HCT116 (cell line): ENCODE data around the gene CXCL9. TPM values are rescaled to one million over a fixed set of nuclear protein-coding genes. Genes with fewer than 3 reads are reported as not detected.

Source experiments
- ATAC-seq: fragments of 200-7000 bp; cut with Tn5 transposase; 2 replicates; pipeline ENCODE4 v1.9.1; 2020; ENCODE audit warnings: mild to moderate bottlenecking, moderate library complexity
- BruUV-seq: library from RNA; stranded (reverse); fragments of 400-500 nt; replicated peaks from 2 replicates; lab custom pipeline; 2021; lab: Mats Ljungman, UMichigan
- CTCF ChIA-PET: fragments of 300-600 bp; sonication (Branson Sonifier 250); formaldehyde crosslinking; loops from one replicate; lab custom pipeline; 2021; ENCODE audit warnings: antibody characterized with exemption; lab: Charles Lee
- POLR2A ChIA-PET: fragments of 300-600, 350-600 bp; sonication (Branson Sonifier 250); formaldehyde crosslinking; loops from one replicate; lab custom pipeline; 2021; ENCODE audit warnings: antibody characterized with exemption; lab: Charles Lee
- RAD21 ChIA-PET, 2 experiments: fragments of 300-600 bp; sonication (Branson Sonifier 250); formaldehyde crosslinking; loops; one replicate each; lab custom pipeline; 2023; ENCODE audit warnings: low total read pairs in 2 of 2; ENCODE audit not compliant: uncharacterized antibody in 2 of 2, unreplicated experiment in 2 of 2, low non-redundant PET in 1 of 2; lab: Charles Lee
- DNase-seq: peaks from one replicate; pipeline ENCODE4 v3.0.0-alpha.2; 2010; ENCODE audit warnings: low read depth, low spot score
- H2AFZ ChIP-seq: fragments of 200-600 bp; shearing (Covaris generic), sonication (generic); 2 replicates; pipeline ENCODE4 v1.6.1; 2017; ENCODE audit warnings: low read depth, mixed run types, mixed read lengths, antibody characterized with exemption, low read length; ENCODE audit not compliant: poor library complexity, severe bottlenecking
- H3K27ac ChIP-seq: 2 replicates; pipeline ENCODE4 v1.5.1; 2012; ENCODE audit warnings: low read depth, low read length
- H3K27me3 ChIP-seq: fragments of 200-600 bp; sonication (generic); 2 replicates; pipeline ENCODE4 v1.6.1; 2016; ENCODE audit warnings: mixed run types, low read length, mixed read lengths; ENCODE audit not compliant: insufficient read depth
- H3K36me3 ChIP-seq, 2 experiments: fragments of 200-500 bp in 1 of 2; fragments of 200-600 bp in 1 of 2; sonication (Bioruptor generic) in 1 of 2; sonication (generic) in 1 of 2; 2 replicates each; pipeline versions ENCODE4 v1.5.1 to v1.6.1; 2014 to 2016; ENCODE audit warnings: low read length in 2 of 2, inconsistent platforms in 1 of 2, mixed read lengths in 1 of 2, mixed run types in 1 of 2; ENCODE audit not compliant: insufficient read depth in 2 of 2, control insufficient read depth in 1 of 2
- H3K4me1 ChIP-seq, 2 experiments: fragments of 200-600 bp in 1 of 2; sonication (generic) in 1 of 2; 2 replicates each; pipeline versions ENCODE4 v1.5.1 to v1.6.1; 2012 to 2017; ENCODE audit warnings: low read length in 2 of 2, inconsistent platforms in 1 of 2, mild to moderate bottlenecking in 1 of 2, mixed read lengths in 1 of 2, mixed run types in 1 of 2, moderate library complexity in 1 of 2; ENCODE audit not compliant: insufficient read depth in 2 of 2, control insufficient read depth in 1 of 2
- H3K4me2 ChIP-seq: fragments of 200-600 bp; sonication (generic); 2 replicates; pipeline ENCODE4 v1.6.1; 2017; ENCODE audit warnings: mixed run types, low read length, mixed read lengths
- H3K4me3 ChIP-seq, 2 experiments: fragments of 200-600 bp in 1 of 2; sonication (generic) in 1 of 2; replicated peaks in 1 of 2; 2 replicates each; pipeline ENCODE4 v1.5.1; 2011 to 2016; ENCODE audit warnings: low read length in 2 of 2, control low read depth in 1 of 2, low read depth in 1 of 2, mild to moderate bottlenecking in 1 of 2, mixed read lengths in 1 of 2, mixed run types in 1 of 2
- H3K79me2 ChIP-seq: fragments of 200-600 bp; sonication (generic); 2 replicates; pipeline ENCODE4 v1.6.1; 2017; ENCODE audit warnings: mild to moderate bottlenecking, mixed run types, low read length, moderate library complexity, mixed read lengths; ENCODE audit not compliant: insufficient read depth
- H3K9ac ChIP-seq: fragments of 200-600 bp; sonication (generic); 2 replicates; pipeline ENCODE4 v1.6.1; 2016; ENCODE audit warnings: low read length, mixed read lengths
- H3K9me2 ChIP-seq: fragments of 200-600 bp; sonication (generic), shearing (Covaris generic); 2 replicates; pipeline ENCODE4 v1.6.1; 2017; ENCODE audit warnings: mixed run types, mild to moderate bottlenecking, moderate library complexity; ENCODE audit not compliant: insufficient read depth
- H3K9me3 ChIP-seq, 2 experiments: fragments of 200-500 bp in 1 of 2; fragments of 200-600 bp in 1 of 2; sonication (Bioruptor generic) in 1 of 2; sonication (generic) in 1 of 2; 2 replicates each; pipeline ENCODE4 v1.6.1; 2014 to 2017; ENCODE audit warnings: low read length in 2 of 2, mixed read lengths in 2 of 2, inconsistent platforms in 1 of 2, low read depth in 1 of 2, mild to moderate bottlenecking in 1 of 2, mixed run types in 1 of 2, moderate library complexity in 1 of 2; ENCODE audit not compliant: control insufficient read depth in 1 of 2, insufficient read depth in 1 of 2
- H4K20me1 ChIP-seq: fragments of 200-600 bp; sonication (generic), shearing (Covaris generic); 2 replicates; pipeline ENCODE4 v1.6.1; 2017; ENCODE audit warnings: mixed run types, mild to moderate bottlenecking, moderate library complexity; ENCODE audit not compliant: insufficient read depth
- CBX3 ChIP-seq: IDR thresholded peaks from 2 replicates; pipeline ENCODE4 v1.6.1; 2012; ENCODE audit warnings: low read depth
- ELF1 ChIP-seq: IDR thresholded peaks from 2 replicates; pipeline ENCODE4 v1.6.1; 2012; ENCODE audit warnings: low read depth, borderline replicate concordance
- EZH2 ChIP-seq: fragments of 200-600 bp; sonication (generic); IDR thresholded peaks from 2 replicates; pipeline ENCODE4 v1.6.1; 2017; ENCODE audit warnings: antibody characterized with exemption, mixed run types
- EZH2phosphoT487 ChIP-seq: fragments of 200-600 bp; IDR thresholded peaks from 2 replicates; pipeline ENCODE4 v1.6.1; 2018; ENCODE audit warnings: antibody characterized with exemption, borderline replicate concordance
- FOSL1 ChIP-seq: IDR thresholded peaks from 2 replicates; pipeline ENCODE4 v1.6.1; 2012; ENCODE audit warnings: low read depth
- JUND ChIP-seq: IDR thresholded peaks from 2 replicates; pipeline ENCODE4 v1.6.1; 2012
- POLR2A ChIP-seq: IDR thresholded peaks from 2 replicates; pipeline ENCODE4 v1.7.0; 2011; ENCODE audit warnings: borderline replicate concordance; ENCODE audit not compliant: insufficient read depth, insufficient read length; ENCODE audit errors: extremely low read depth
- RAD21 ChIP-seq: IDR thresholded peaks from 2 replicates; pipeline ENCODE4 v1.6.1; 2012; ENCODE audit warnings: low read depth, mild to moderate bottlenecking
- SIN3A ChIP-seq: IDR thresholded peaks from 2 replicates; pipeline ENCODE4 v1.6.1; 2012; ENCODE audit warnings: low read depth
- SP1 ChIP-seq: IDR thresholded peaks from 2 replicates; pipeline ENCODE4 v1.6.1; 2012; ENCODE audit warnings: low read depth
- SRF ChIP-seq: IDR thresholded peaks from 2 replicates; pipeline ENCODE4 v1.6.1; 2012; ENCODE audit warnings: low read depth
- YY1 ChIP-seq: IDR thresholded peaks from 2 replicates; pipeline ENCODE4 v1.6.1; 2011; ENCODE audit warnings: low read length, low read depth, moderate library complexity, mild to moderate bottlenecking; ENCODE audit not compliant: insufficient replicate concordance; ENCODE audit errors: extremely low read depth
- ZNF274 ChIP-seq: fragments of 200-500 bp; sonication (Bioruptor generic); IDR thresholded peaks from 2 replicates; pipeline ENCODE4 v1.6.1; 2014; ENCODE audit warnings: mild to moderate bottlenecking, low read depth, low read length, inconsistent platforms
- intact Hi-C: fragments of 100-400 bp; cut with micrococcal nuclease; formaldehyde crosslinking; loops from 2 replicates; pipeline ENCODE4 v1.10.0; 2022
- total RNA-seq: library from RNA; stranded (reverse); gene quantifications from one replicate; pipeline ENCODE4 v1.2.1, GENCODE V29; 2021; ENCODE audit not compliant: unreplicated experiment
- TF ChIP-seq, protein P1 (sequence below): IDR thresholded peaks from 2 replicates; pipeline ENCODE4 v1.6.1; 2012
- TF ChIP-seq, protein P2 (sequence below): IDR thresholded peaks from 2 replicates; pipeline ENCODE4 v1.6.1; 2011; ENCODE audit warnings: mild to moderate bottlenecking, low read length, moderate library complexity; ENCODE audit not compliant: insufficient replicate concordance; ENCODE audit errors: extremely low read depth
- TF ChIP-seq, protein P3 (sequence below), 3 experiments: fragments of 200-600 bp in 1 of 3; sonication (generic) in 1 of 3; IDR thresholded peaks in 2 of 3; conservative IDR thresholded peaks in 1 of 3; 2 replicates each; pipeline ENCODE4 v1.5.1; 2012 to 2017; ENCODE audit warnings: low read depth in 2 of 3, low read length in 2 of 3, antibody characterized with exemption in 1 of 3, borderline replicate concordance in 1 of 3, control low read depth in 1 of 3, mild to moderate bottlenecking in 1 of 3, mixed read lengths in 1 of 3, mixed run types in 1 of 3, moderate library complexity in 1 of 3; ENCODE audit not compliant: insufficient read depth in 1 of 3
- TF ChIP-seq, protein P4 (sequence below): IDR thresholded peaks from 2 replicates; pipeline ENCODE4 v1.6.1; 2012; ENCODE audit warnings: low read depth
- TF ChIP-seq, protein P5 (sequence below): IDR thresholded peaks from 2 replicates; pipeline ENCODE4 v1.6.1; 2012

Gene CXCL9
- total RNA-seq, 1 experiment from 2014 or later: not detected

DNA sequence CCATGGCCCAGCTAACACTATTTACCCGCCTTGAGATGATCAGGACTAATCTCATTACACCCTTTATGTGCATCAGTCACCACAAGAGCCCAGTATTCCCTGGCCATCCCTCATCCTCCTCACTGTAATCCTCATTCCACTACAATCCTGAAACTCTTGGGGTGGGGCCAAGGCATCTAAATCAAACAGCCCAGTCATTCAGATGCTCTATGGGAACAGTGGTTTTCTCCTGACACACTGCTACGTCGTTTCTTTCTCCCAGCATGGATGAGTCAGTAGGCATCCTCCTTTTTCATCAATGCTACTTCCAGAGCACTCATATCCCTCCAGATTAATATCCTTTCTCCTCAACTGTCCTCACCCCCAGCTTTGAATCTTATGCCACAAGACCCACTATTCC, 22.2 kb downstream of the CXCL9 start:
- H3K4me2 ChIP-seq: no peak overlapping the region
- POLR2A ChIA-PET: no interaction called here
- no peak for ATAC-seq

More for the DNA sequence above, 22.2 kb downstream of the CXCL9 start:
- Histone ChIP-seq H3K79me2 (peaks cover 91% of the 10 kb centered on the region), H3K9me3 (no peaks in the 10 kb centered on the region), H3K27ac (no peak overlapping the region), H3K9ac (no peak overlapping the region), H3K4me3 (no peak overlapping the region), H3K27me3 (no peaks in the 10 kb centered on the region), H3K36me3 (peaks cover 6 to 9% of the 10 kb centered on the region in 2 experiments; a peak in 3 of 4 replicates), H3K4me1 (peaks cover 7 to 12% of the 10 kb centered on the region in 2 experiments; a peak in 2 of 4 replicates), H2AFZ (no peak overlapping the region), H3K9me2 (no peaks in the 10 kb centered on the region), H4K20me1 (peaks cover 5% of the 10 kb centered on the region; the same call in 1 of the 2 replicates)
- no peak for DNase-seq
- intact Hi-C loops: no loop called here
- RAD21 ChIA-PET: no interaction called here
- CTCF ChIA-PET: no interaction called here
- BruUV-seq: no TSS peak
- TF ChIP-seq, protein P1, sequence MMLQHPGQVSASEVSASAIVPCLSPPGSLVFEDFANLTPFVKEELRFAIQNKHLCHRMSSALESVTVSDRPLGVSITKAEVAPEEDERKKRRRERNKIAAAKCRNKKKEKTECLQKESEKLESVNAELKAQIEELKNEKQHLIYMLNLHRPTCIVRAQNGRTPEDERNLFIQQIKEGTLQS: no peak
- TF ChIP-seq YY1 (no peak), ZNF274 (no peak), ELF1 (no peak), SIN3A (no peak), JUND (no peak), POLR2A (no peak), SP1 (no peak), SRF (no peak), FOSL1 (no peak), EZH2 (no peak), RAD21 (no peak), CBX3 (no peak), EZH2phosphoT487 (no peak)
- TF ChIP-seq, protein P2, sequence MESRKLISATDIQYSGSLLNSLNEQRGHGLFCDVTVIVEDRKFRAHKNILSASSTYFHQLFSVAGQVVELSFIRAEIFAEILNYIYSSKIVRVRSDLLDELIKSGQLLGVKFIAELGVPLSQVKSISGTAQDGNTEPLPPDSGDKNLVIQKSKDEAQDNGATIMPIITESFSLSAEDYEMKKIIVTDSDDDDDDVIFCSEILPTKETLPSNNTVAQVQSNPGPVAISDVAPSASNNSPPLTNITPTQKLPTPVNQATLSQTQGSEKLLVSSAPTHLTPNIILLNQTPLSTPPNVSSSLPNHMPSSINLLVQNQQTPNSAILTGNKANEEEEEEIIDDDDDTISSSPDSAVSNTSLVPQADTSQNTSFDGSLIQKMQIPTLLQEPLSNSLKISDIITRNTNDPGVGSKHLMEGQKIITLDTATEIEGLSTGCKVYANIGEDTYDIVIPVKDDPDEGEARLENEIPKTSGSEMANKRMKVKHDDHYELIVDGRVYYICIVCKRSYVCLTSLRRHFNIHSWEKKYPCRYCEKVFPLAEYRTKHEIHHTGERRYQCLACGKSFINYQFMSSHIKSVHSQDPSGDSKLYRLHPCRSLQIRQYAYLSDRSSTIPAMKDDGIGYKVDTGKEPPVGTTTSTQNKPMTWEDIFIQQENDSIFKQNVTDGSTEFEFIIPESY: no peak
- TF ChIP-seq, protein P3, sequence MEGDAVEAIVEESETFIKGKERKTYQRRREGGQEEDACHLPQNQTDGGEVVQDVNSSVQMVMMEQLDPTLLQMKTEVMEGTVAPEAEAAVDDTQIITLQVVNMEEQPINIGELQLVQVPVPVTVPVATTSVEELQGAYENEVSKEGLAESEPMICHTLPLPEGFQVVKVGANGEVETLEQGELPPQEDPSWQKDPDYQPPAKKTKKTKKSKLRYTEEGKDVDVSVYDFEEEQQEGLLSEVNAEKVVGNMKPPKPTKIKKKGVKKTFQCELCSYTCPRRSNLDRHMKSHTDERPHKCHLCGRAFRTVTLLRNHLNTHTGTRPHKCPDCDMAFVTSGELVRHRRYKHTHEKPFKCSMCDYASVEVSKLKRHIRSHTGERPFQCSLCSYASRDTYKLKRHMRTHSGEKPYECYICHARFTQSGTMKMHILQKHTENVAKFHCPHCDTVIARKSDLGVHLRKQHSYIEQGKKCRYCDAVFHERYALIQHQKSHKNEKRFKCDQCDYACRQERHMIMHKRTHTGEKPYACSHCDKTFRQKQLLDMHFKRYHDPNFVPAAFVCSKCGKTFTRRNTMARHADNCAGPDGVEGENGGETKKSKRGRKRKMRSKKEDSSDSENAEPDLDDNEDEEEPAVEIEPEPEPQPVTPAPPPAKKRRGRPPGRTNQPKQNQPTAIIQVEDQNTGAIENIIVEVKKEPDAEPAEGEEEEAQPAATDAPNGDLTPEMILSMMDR (IDR thresholded peaks at IDR 0.05 in 2 of 3, conservative IDR thresholded peaks at IDR 0.05 in 1 of 3; ENCODE audit: borderline replicate concordance in 1 of 3, insufficient read depth in 1 of 3, low read depth in 2 of 3, low read length in 2 of 3): no peak
- TF ChIP-seq, protein P4, sequence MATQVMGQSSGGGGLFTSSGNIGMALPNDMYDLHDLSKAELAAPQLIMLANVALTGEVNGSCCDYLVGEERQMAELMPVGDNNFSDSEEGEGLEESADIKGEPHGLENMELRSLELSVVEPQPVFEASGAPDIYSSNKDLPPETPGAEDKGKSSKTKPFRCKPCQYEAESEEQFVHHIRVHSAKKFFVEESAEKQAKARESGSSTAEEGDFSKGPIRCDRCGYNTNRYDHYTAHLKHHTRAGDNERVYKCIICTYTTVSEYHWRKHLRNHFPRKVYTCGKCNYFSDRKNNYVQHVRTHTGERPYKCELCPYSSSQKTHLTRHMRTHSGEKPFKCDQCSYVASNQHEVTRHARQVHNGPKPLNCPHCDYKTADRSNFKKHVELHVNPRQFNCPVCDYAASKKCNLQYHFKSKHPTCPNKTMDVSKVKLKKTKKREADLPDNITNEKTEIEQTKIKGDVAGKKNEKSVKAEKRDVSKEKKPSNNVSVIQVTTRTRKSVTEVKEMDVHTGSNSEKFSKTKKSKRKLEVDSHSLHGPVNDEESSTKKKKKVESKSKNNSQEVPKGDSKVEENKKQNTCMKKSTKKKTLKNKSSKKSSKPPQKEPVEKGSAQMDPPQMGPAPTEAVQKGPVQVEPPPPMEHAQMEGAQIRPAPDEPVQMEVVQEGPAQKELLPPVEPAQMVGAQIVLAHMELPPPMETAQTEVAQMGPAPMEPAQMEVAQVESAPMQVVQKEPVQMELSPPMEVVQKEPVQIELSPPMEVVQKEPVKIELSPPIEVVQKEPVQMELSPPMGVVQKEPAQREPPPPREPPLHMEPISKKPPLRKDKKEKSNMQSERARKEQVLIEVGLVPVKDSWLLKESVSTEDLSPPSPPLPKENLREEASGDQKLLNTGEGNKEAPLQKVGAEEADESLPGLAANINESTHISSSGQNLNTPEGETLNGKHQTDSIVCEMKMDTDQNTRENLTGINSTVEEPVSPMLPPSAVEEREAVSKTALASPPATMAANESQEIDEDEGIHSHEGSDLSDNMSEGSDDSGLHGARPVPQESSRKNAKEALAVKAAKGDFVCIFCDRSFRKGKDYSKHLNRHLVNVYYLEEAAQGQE: no peak
- TF ChIP-seq, protein P5, sequence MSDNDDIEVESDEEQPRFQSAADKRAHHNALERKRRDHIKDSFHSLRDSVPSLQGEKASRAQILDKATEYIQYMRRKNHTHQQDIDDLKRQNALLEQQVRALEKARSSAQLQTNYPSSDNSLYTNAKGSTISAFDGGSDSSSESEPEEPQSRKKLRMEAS: no peak
